Effector CD8-positive, alpha-beta T cell (primary cell): Measurements from ENCODE around the gene NUPR1.
"Not testable (repeated sequence)": the region's sequence is repeated elsewhere in the genome, so short reads cannot be mapped to it uniquely, and the experiment has no call there.

Experiments
- DNase-seq: peaks from one replicate; lab custom pipeline; 2025; lab: John Stamatoyannopoulos, UW
- total RNA-seq, 4 experiments: gene quantifications; one replicate each; lab custom pipeline; 2026; lab: John Stamatoyannopoulos, UW

Gene NUPR1, protein sequence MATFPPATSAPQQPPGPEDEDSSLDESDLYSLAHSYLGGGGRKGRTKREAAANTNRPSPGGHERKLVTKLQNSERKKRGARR
- 0 to 0.09 (median 0) reads per million in 4 experiments for total RNA-seq

GRCh38 chr16:28538733-28539596 is at the start of gene NUPR1:
NUPR1 (minus strand) TSS chr16:28538974; CDS start chr16:28538907, 67 bp downstream.
- no peak for DNase-seq

DNA sequence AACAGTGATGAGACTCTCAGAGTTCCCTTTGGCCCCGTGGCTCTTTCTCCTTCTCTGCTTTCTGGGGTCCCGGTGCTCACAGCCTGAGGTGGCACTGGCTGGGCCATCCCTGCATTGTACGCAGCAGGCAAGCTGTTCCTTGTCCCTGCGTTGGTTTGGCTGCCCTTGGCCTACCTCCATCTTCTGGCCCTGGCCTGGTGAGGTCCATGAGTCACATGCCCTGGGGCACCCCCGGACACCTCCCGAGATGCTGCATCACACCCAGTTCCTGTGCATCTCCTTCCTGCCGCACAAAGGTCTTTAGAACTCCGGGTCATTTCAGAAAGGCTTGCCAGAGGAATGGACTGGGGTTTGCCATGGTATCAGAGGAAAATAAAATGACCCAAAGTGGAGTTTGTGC is 48.6 kb upstream of the NUPR1 start:
- DNase-seq, result no peak

DNA sequence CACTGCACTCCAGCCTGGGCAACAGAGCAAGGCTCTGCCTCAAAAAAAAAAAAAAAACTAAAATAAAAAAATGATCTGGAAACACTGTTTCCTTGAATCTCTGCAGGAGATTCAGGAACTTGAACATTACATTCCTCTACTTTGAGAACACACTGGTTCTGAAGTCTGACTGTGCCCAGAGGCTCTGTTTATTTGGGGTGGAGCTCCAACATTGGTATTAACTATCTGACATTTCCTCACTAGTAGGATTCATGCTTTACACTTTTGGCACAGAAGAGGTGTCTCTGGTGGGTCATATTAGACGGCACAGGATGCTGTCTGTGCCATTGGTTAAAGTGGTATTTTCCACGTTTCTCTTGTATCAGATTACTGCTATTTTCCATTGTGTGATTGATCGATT is 47.7 kb upstream of the NUPR1 start:
- no peak for DNase-seq

DNA sequence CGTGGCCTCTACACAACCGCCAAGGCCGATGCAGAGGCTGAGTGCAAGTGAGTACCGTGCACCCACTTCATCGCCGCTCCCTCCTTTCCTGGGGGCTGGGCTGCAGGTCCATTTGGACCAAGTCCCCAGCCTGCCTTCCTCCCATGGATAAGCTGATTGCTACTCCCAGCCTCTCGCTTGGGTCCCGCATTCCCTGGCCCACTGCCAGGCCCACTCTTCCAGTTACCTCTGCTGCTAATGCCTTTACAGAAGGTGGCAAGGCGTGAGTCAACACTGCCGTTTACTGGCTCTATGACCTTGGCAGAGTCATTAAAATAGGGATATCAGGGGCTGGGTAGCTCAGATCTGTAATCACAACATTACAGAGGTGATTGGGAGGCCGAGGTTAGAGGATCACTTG is 46.9 kb upstream of the NUPR1 start:
- no peak for DNase-seq

GRCh38 chr16:28580726-28581315 is 42.0 kb upstream of the NUPR1 start:
- no peak for DNase-seq

GRCh38 chr16:28575446-28576109 is 36.8 kb upstream of the NUPR1 start:
- DNase-seq, result no peak

GRCh38 chr16:28574925-28575324 is 36.2 kb upstream of the NUPR1 start:
- DNase-seq, result no peak

- DNase-seq, result no peak
These were observed 35.3 kb upstream of the NUPR1 start for GRCh38 chr16:28573738-28574718.

- DNase-seq, result no peak
These were observed 34.1 kb upstream of the NUPR1 start for GRCh38 chr16:28572696-28573510.

- no peak for DNase-seq
These were observed 31.4 kb upstream of the NUPR1 start for GRCh38 chr16:28569968-28570752.

- DNase-seq, result no peak
These were observed 30.2 kb upstream of the NUPR1 start for GRCh38 chr16:28569021-28569420.

- no peak for DNase-seq
These were observed 28.5 kb upstream of the NUPR1 start for GRCh38 chr16:28567292-28567691.

DNA sequence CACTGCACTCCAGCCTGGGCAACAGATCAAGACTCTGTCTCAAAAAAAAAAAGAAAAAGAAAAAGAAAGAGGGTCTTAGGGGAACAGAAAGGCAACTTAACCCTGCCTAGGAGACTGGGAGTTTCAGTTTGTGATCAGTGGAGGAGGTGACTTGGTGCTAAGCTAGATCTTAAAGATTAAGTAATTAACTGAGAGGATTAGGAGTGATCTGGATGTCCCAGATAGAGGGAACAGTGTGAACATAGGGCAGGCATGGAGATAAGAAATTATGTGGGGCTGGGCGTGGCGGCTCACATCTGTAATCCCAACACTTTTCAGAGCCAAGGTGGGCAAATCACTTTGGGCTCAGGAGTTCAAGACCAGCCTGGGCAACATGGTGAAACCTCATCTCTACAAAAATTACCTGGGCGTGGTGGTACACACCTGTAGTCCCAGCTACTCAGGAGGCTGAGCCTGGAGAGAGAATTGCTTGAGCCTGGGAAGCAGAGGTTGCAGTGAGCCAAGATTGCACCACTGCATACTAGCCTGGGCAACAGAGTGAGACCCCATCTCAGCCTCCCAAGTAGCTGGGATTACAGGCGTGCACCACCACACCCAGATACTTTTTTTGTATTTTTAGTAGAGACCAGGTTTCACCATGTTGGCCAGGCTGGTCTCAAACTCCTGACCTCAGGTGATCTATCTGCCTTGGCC is 27.6 kb upstream of the NUPR1 start:
- DNase-seq, result not testable (repeated sequence)

DNA sequence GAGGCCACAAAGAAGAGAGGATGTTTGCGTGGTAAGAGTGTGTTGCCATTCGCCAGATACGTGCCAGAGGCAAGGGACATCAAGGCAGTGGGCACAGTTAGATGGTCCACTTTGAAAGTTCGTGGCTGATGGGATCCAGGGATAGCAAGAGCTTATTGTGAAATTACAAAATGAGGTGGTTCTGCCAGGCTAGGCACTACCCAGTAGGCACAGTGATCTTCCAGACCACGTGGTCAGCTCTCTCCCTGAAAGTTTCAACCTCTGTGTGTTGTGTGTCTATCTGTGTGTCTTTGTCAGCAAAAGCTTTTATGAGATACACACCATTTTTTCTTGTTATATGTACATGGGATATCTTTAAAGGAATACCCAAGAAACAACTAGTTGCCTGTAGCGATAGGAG is 24.4 kb upstream of the NUPR1 start:
- DNase-seq, result no peak

DNA sequence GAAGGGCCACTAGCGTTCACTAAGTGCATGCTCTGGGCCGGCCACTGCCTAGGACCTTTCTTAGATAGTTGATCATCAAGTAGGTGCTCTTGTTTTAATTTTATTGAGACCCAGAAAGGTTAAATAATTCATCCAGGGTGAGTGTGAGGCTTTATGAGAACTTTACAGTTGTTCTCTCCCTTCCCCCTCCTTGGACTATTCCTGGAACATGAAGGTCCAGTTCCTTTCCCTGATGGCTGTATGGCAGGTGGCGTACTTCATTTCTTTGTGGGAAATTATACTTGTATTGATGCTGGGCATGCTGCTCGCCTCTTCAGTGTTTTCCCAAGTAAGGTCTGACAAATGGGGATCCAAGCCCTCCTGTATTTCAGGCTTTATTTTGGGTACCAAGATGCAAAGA is 23.4 kb upstream of the NUPR1 start:
- no peak for DNase-seq

- DNase-seq, result no peak
These were observed 22.9 kb upstream of the NUPR1 start for GRCh38 chr16:28561557-28562187.

DNA sequence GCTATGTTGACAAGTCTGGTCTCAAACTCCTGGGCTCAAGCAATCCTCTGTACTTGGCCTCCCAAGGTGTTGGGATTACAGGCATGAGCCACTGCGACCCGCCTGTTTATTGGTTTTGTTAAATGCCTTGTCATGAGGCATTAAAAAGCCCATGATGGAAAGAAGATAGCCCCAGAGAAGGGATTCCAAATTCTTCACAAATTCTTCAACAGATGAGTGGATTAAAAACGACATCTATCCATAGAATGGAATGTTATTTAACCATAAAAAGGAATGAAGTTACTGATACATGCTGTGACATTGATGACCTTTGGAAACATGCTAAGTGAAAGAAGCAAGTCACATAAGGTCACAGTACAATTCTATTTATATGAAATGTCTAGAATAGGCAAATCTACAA is 19.7 kb upstream of the NUPR1 start:
- DNase-seq, result no peak

GRCh38 chr16:28556914-28557320 is 18.1 kb upstream of the NUPR1 start:
- DNase-seq, result no peak

GRCh38 chr16:28555561-28555960 is 16.8 kb upstream of the NUPR1 start:
- DNase-seq, result no peak
